IMR-90 (cell line): ENCODE data around the gene C2orf49. TPM values are rescaled to one million over a fixed set of nuclear protein-coding genes. Genes with fewer than 3 reads are reported as not detected.

Source experiments
- ATAC-seq: fragments of 200-7000 bp; cut with Tn5 transposase; 2 replicates; pipeline ENCODE4 v1.9.1; 2020; ENCODE audit warnings: low read depth, mild to moderate bottlenecking, moderate library complexity
- BruUV-seq: library from RNA; stranded (reverse); fragments of 400-500 nt; replicated peaks from 2 replicates; lab custom pipeline; 2021; lab: Mats Ljungman, UMichigan
- CTCF ChIA-PET: fragments of 300-600 bp; formaldehyde crosslinking; extraction: SDS; loops from one replicate; lab custom pipeline; 2021; ENCODE audit warnings: antibody characterized with exemption; lab: Yijun Ruan, JAX
- POLR2A ChIA-PET: fragments of 300-600 bp; sonication (Branson Sonifier 250); formaldehyde crosslinking; loops from one replicate; lab custom pipeline; 2022; ENCODE audit warnings: antibody characterized with exemption; ENCODE audit not compliant: unreplicated experiment; lab: Charles Lee
- DNase-seq: peaks from one replicate; pipeline ENCODE4 v3.0.0; 2013
- H2AFZ ChIP-seq: replicated peaks from 2 replicates; pipeline ENCODE3; 2013; ENCODE audit warnings: low read length, mild to moderate bottlenecking; ENCODE audit not compliant: poor library complexity
- H2AK5ac ChIP-seq: 2 replicates; pipeline ENCODE4 v1.6.1; 2013; ENCODE audit warnings: low read depth, low read length, inconsistent platforms
- H2AK9ac ChIP-seq: replicated peaks from 2 replicates; pipeline ENCODE3; 2013; ENCODE audit warnings: mild to moderate bottlenecking, low read depth, low read length, moderate library complexity; ENCODE audit not compliant: poor library complexity
- H2BK120ac ChIP-seq: 2 replicates; pipeline ENCODE4 v1.6.1; 2013; ENCODE audit warnings: low read depth, low read length, inconsistent platforms
- H2BK15ac ChIP-seq: 3 replicates; pipeline ENCODE4 v1.6.1; 2013; ENCODE audit warnings: low read depth, low read length, inconsistent platforms
- H2BK20ac ChIP-seq: 2 replicates; pipeline ENCODE4 v1.6.1; 2013; ENCODE audit warnings: low read depth, mild to moderate bottlenecking, inconsistent platforms, low read length, moderate library complexity
- H2BK5ac ChIP-seq: 2 replicates; pipeline ENCODE4 v1.6.1; 2013; ENCODE audit warnings: mild to moderate bottlenecking, low read depth, low read length, inconsistent platforms; ENCODE audit not compliant: poor library complexity, severe bottlenecking
- H3K14ac ChIP-seq: replicated peaks from 2 replicates; pipeline ENCODE4 v1.6.1; 2013; ENCODE audit warnings: low read depth, low read length, inconsistent platforms
- H3K18ac ChIP-seq: 2 replicates; pipeline ENCODE4 v1.6.1; 2013; ENCODE audit warnings: low read depth, low read length, control low read depth
- H3K23ac ChIP-seq: 2 replicates; pipeline ENCODE4 v1.6.1; 2013; ENCODE audit warnings: low read depth, low read length, inconsistent platforms
- H3K27ac ChIP-seq: 2 replicates; pipeline ENCODE4 v1.5.1; 2013; ENCODE audit warnings: mild to moderate bottlenecking, control low read depth, low read length; ENCODE audit not compliant: insufficient read depth
- H3K27me3 ChIP-seq: 2 replicates; pipeline ENCODE4 v1.6.1; 2013; ENCODE audit warnings: low read length; ENCODE audit not compliant: control insufficient read depth, insufficient read depth
- H3K36me3 ChIP-seq: 2 replicates; pipeline ENCODE4 v1.6.1; 2013; ENCODE audit warnings: low read length, mixed read lengths; ENCODE audit not compliant: control insufficient read depth, insufficient read depth
- H3K4ac ChIP-seq: 2 replicates; pipeline ENCODE4 v1.6.1; 2013; ENCODE audit warnings: low read depth, low read length, inconsistent platforms
- H3K4me1 ChIP-seq: 2 replicates; pipeline ENCODE4 v1.6.1; 2013; ENCODE audit warnings: low read length, mixed read lengths; ENCODE audit not compliant: control insufficient read depth, insufficient read depth
- H3K4me2 ChIP-seq: 2 replicates; pipeline ENCODE4 v1.6.1; 2013; ENCODE audit warnings: low read depth, mild to moderate bottlenecking, control low read depth, low read length, moderate library complexity
- H3K4me3 ChIP-seq: 2 replicates; pipeline ENCODE4 v1.5.1; 2013; ENCODE audit warnings: low read depth, mild to moderate bottlenecking, control low read depth, low read length, moderate library complexity; ENCODE audit not compliant: insufficient read depth
- H3K56ac ChIP-seq: 2 replicates; pipeline ENCODE4 v1.6.1; 2013; ENCODE audit warnings: low read length, inconsistent platforms; ENCODE audit not compliant: insufficient read depth; ENCODE audit errors: extremely low read depth
- H3K79me1 ChIP-seq, 2 experiments: 2 replicates each; pipeline ENCODE4 v1.6.1; 2013; ENCODE audit warnings: low read length in 2 of 2, inconsistent platforms in 1 of 2, low read depth in 1 of 2
- H3K9ac ChIP-seq: 2 replicates; pipeline ENCODE4 v1.6.1; 2013; ENCODE audit warnings: low read depth, low read length, control low read depth
- H3K9me1 ChIP-seq: 2 replicates; pipeline ENCODE4 v1.6.1; 2013; ENCODE audit warnings: low read length, inconsistent platforms; ENCODE audit not compliant: insufficient read depth
- H3K9me3 ChIP-seq: 2 replicates; pipeline ENCODE4 v1.6.1; 2013; ENCODE audit warnings: low read length; ENCODE audit not compliant: control insufficient read depth, insufficient read depth
- H4K20me1 ChIP-seq: 2 replicates; pipeline ENCODE4 v1.6.1; 2013; ENCODE audit warnings: low read length, inconsistent platforms; ENCODE audit not compliant: insufficient read depth
- H4K5ac ChIP-seq: 2 replicates; pipeline ENCODE4 v1.6.1; 2013; ENCODE audit warnings: mild to moderate bottlenecking, low read depth, low read length, control low read depth
- H4K8ac ChIP-seq, 2 experiments: 2 replicates each; pipeline ENCODE4 v1.6.1; 2013; ENCODE audit warnings: low read depth in 2 of 2, low read length in 2 of 2, control low read depth in 1 of 2, inconsistent platforms in 1 of 2
- H4K91ac ChIP-seq: 2 replicates; pipeline ENCODE4 v1.6.1; 2013; ENCODE audit warnings: low read depth, low read length, inconsistent platforms; ENCODE audit not compliant: insufficient read depth
- BHLHE40 ChIP-seq: fragments of 150-350 bp; IDR thresholded peaks from 2 replicates; pipeline ENCODE4 v1.6.1; 2016; ENCODE audit warnings: mild to moderate bottlenecking, low read depth, low read length
- CEBPB ChIP-seq: IDR thresholded peaks from 2 replicates; pipeline ENCODE4 v1.6.1; 2012; ENCODE audit warnings: low read depth, low read length, improper control_type of control experiment
- CHD1 ChIP-seq: IDR thresholded peaks from 2 replicates; pipeline ENCODE4 v1.6.1; 2012; ENCODE audit warnings: low read depth, low read length, improper control_type of control experiment
- ELK1 ChIP-seq: fragments of 150-350 bp; IDR thresholded peaks from 2 replicates; pipeline ENCODE4 v1.6.1; 2016; ENCODE audit warnings: low read depth, mild to moderate bottlenecking, low read length, moderate library complexity, borderline replicate concordance
- FOS ChIP-seq: fragments of 150-350 bp; IDR thresholded peaks from 2 replicates; pipeline ENCODE4 v1.6.1; 2016; ENCODE audit warnings: low read depth, low read length
- MAFK ChIP-seq: IDR thresholded peaks from 2 replicates; pipeline ENCODE4 v1.6.1; 2012; ENCODE audit warnings: low read depth, low read length, improper control_type of control experiment
- MAZ ChIP-seq: IDR thresholded peaks from 2 replicates; pipeline ENCODE4 v1.6.1; 2012; ENCODE audit warnings: low read depth, mild to moderate bottlenecking, low read length, improper control_type of control experiment, moderate library complexity, borderline replicate concordance
- MXI1 ChIP-seq: IDR thresholded peaks from 2 replicates; pipeline ENCODE4 v1.6.1; 2012; ENCODE audit warnings: low read depth, mild to moderate bottlenecking, low read length, moderate library complexity, borderline replicate concordance
- NFE2L2 ChIP-seq: fragments of 150-350 bp; IDR thresholded peaks from 2 replicates; pipeline ENCODE4 v1.6.1; 2016; ENCODE audit warnings: low read depth, mild to moderate bottlenecking, low read length
- POLR2A ChIP-seq: IDR thresholded peaks from 2 replicates; pipeline ENCODE4 v1.6.1; 2012; ENCODE audit warnings: mild to moderate bottlenecking, low read depth, low read length
- RAD21 ChIP-seq: IDR thresholded peaks from 2 replicates; pipeline ENCODE4 v1.6.1; 2012; ENCODE audit warnings: low read length, improper control_type of control experiment
- RCOR1 ChIP-seq: IDR thresholded peaks from 2 replicates; pipeline ENCODE4 v1.6.1; 2012; ENCODE audit warnings: mild to moderate bottlenecking, low read length, improper control_type of control experiment; ENCODE audit not compliant: insufficient replicate concordance
- RFX5 ChIP-seq: IDR thresholded peaks from 2 replicates; pipeline ENCODE4 v1.8.0; 2012; ENCODE audit warnings: low read depth, mild to moderate bottlenecking, low read length, moderate library complexity
- SMC3 ChIP-seq: fragments of 150-350 bp; IDR thresholded peaks from 2 replicates; pipeline ENCODE4 v1.6.1; 2016; ENCODE audit warnings: low read depth, mild to moderate bottlenecking, antibody characterized with exemption, low read length, moderate library complexity
- USF2 ChIP-seq: fragments of 150-350 bp; IDR thresholded peaks from 2 replicates; pipeline ENCODE4 v1.6.1; 2017; ENCODE audit warnings: mild to moderate bottlenecking, antibody characterized with exemption, low read length, low read depth
- WGBS, 2 experiments: methylation state at CpG; one replicate each; pipeline versions ENCODE4 v1.1.5 to v1.1.7; 2013; ENCODE audit warnings: missing lambda C conversion rate in 2 of 2; ENCODE audit not compliant: insufficient read length in 1 of 2; ENCODE audit errors: extremely low coverage in 2 of 2; 5-methylcytosine and 5-hydroxymethylcytosine counted together
- dilution Hi-C: fragments of 300-500 bp; cut with HindIII; formaldehyde crosslinking; loops from one replicate; pipeline ENCODE4 v1.14.3; 2018; ENCODE audit warnings: low sequenced_read_pairs; ENCODE audit not compliant: unreplicated experiment
- in situ Hi-C: fragments of 300-500 bp; cut with MboI; formaldehyde crosslinking; loops from 3 replicates; pipeline ENCODE4 v1.14.3; 2019; ENCODE audit warnings: low sequenced_read_pairs, inconsistent platforms, mixed read lengths
- intact Hi-C: fragments of 100-400 bp; cut with micrococcal nuclease; formaldehyde crosslinking; loops from 2 replicates; pipeline ENCODE4 v1.10.0; 2022
- polyA plus RNA-seq, 3 experiments: library from polyadenylated mRNA; depleted of rRNA; stranded (reverse); fragments of >200 nt; gene quantifications; 2 replicates each; pipeline ENCODE4 v1.2.3, GENCODE V29; 2012; ENCODE audit warnings: low replicate concordance in 1 of 3
- total RNA-seq: library from RNA; depleted of rRNA; stranded (reverse); fragments of >200 nt; gene quantifications from 2 replicates; pipeline ENCODE4 v1.2.3, GENCODE V29; 2012

Gene C2orf49
- total and polyA plus RNA-seq, 2 of the 4 experiments (the other 2 are of a cell fraction), result 3.8 to 8.5 TPM

- H3K9ac ChIP-seq, result peak within 1 kb of the TSS; percentile 100
- H3K9me1 ChIP-seq, result peaks cover 22% of the 10 kb centered on the region
- H2BK15ac ChIP-seq, result peak within 1 kb of the TSS; percentile 91
- peak within 1 kb of the TSS; percentile 94 for H2BK20ac ChIP-seq
- peak within 1 kb of the TSS; percentile 100 for H3K27ac ChIP-seq
- H3K4me1 ChIP-seq, result peaks cover 21% of the 10 kb centered on the region
- ChIA-PET CTCF (interaction anchor here (0.7 to 0.8 kb wide), 2 partner anchors 10 to 26 kb away, joined by 3 read pairs; no protein-coding TSS in a partner anchor), POLR2A (interaction anchor here (0.6 kb wide), 1 partner anchor 40 kb away, joined by 6 read pairs; no protein-coding TSS in a partner anchor)
- DNase-seq (peak; percentile 80), ATAC-seq (peak; percentile 88)
- peak within 1 kb of the TSS; percentile 98 for H3K18ac ChIP-seq
- H4K20me1 ChIP-seq, result peaks cover 34% of the 10 kb centered on the region
- peaks cover 31% of the 10 kb centered on the region for H3K36me3 ChIP-seq
- H3K14ac ChIP-seq, result peak within 1 kb of the TSS; percentile 97
- dilution Hi-C loops (no loop called here), intact Hi-C loops (loop anchor here (2.0 kb wide), 1 partner anchor 56 kb away; no protein-coding TSS in a partner anchor), in situ Hi-C loops (no loop called here)
- peak within 1 kb of the TSS; percentile 95 for H2BK120ac ChIP-seq
- no peaks in the 10 kb centered on the region for H3K9me3 ChIP-seq
- H4K91ac ChIP-seq, result peak within 1 kb of the TSS; percentile 99
- peaks cover 12 to 43% of the 10 kb centered on the region in 2 experiments for H3K79me1 ChIP-seq
- BruUV-seq, result no TSS peak
- peak within 1 kb of the TSS; percentile 96 to 99 for H4K8ac ChIP-seq
- peak within 1 kb of the TSS; percentile 99 for H2AK5ac ChIP-seq
- H3K4me2 ChIP-seq, result peak within 1 kb of the TSS; percentile 91
- peak within 1 kb of the TSS; percentile 99 for H2BK5ac ChIP-seq
- H2AK9ac ChIP-seq, result peak within 1 kb of the TSS; percentile 100
- H4K5ac ChIP-seq, result peak within 1 kb of the TSS; percentile 98
- H3K27me3 ChIP-seq, result no peaks in the 10 kb centered on the region
- H2AFZ ChIP-seq, result peak within 1 kb of the TSS; percentile 89
- H3K4ac ChIP-seq, result peak within 1 kb of the TSS; percentile 99
- peak within 1 kb of the TSS; percentile 99 for H3K4me3 ChIP-seq
- H3K23ac ChIP-seq, result peak within 1 kb of the TSS; percentile 90
- WGBS, 2 experiments, result 1% methylated on average over 31 of the region's 74 CpGs; no CpG with 5 or more reads in 1 of the 2 experiments
- H3K56ac ChIP-seq, result peak within 1 kb of the TSS; percentile 95
- no peak for TF ChIP-seq MXI1
- TF ChIP-seq RFX5, result no peak
- TF ChIP-seq CEBPB, result no peak
- TF ChIP-seq MAFK, result no peak
- peak; percentile 82; the same call in 1 of the 2 replicates for TF ChIP-seq MAZ
- 0 out of 2 replicates have a peak, but pooled peaks have one; percentile 19 for TF ChIP-seq SMC3
- TF ChIP-seq CHD1, result peak; percentile 83; the same call in 1 of the 2 replicates
- TF ChIP-seq USF2, result no peak
- TF ChIP-seq ELK1, result peak; percentile 95
- no peak for TF ChIP-seq RCOR1
- peak; percentile 95 for TF ChIP-seq POLR2A
- TF ChIP-seq BHLHE40, result peak; percentile 16; the same call in 1 of the 2 replicates
- no peak for TF ChIP-seq FOS
- TF ChIP-seq RAD21, result peak; percentile 34; the same call in 1 of the 2 replicates
- TF ChIP-seq NFE2L2, result no peak; the same call in 1 of the 2 replicates
Measured at GRCh38 chr2:105398336-105399206, 61.2 kb downstream of the C2orf49 start, which contains the start of gene FHL2. Gene FHL2 (minus strand): TSS chr2:105399051. CDS start chr2:105386516, 12,535 bp downstream.
